ENCODE results near the gene ME3. TPM values are rescaled to one million over a fixed set of nuclear protein-coding genes. Genes with fewer than 3 reads are reported as not detected.

ME3 gene
- total and polyA plus RNA-seq, 2 experiments from 2014 or later: 7.5 to 10.9 TPM

DNA sequence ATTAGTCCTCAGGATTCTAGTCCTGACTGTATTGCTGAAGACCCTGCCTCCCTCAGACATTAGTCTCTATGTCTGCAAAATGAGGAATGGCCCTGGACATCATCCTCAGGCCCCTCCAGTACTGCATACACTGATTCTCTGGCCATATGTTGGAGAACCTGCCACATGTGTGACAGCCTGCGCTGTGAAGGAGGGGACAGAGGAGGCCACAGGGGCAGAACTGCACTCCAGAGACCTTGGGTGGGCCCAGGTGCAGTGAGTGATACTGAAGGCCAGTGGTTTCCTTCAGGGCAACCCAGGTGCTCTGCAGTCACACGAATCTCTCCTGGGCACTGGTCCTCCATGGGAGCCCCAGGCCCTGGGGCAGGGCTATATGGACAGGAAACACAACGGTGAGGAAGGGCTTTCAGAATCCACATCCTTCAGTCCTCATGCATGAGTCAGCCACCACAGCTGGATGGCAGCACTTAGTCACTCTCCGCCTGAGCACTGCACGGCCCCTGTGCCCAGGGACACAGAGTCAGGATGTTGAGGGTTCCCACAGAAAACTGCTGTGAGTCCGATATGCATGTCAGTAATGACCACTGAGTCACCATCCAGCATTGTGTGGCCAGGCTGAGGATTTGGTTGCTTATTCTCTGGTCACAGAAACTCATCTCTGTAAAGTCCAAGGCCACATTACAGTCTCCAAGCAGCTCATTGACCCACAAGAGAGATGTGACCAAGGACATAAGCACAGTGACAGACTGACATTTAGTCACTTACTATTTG lies 39.7 kb downstream of the ME3 start:
- no peak for TF ChIP-seq EZH2 (IDR thresholded peaks at IDR 0.05; ENCODE audit: insufficient read depth, poor library complexity, severe bottlenecking)
- TF ChIP-seq EZH2phosphoT487 (IDR thresholded peaks at IDR 0.05; ENCODE audit: insufficient read depth, low read depth): 0 out of 2 replicates have a peak, but pooled peaks have one; percentile 41
- H3F3A ChIP-seq (ENCODE audit: insufficient read depth): peaks cover 19% of the 10 kb centered on the region
- peak overlapping the region; percentile 85 for H3K27ac ChIP-seq
- H3K9me2 ChIP-seq (ENCODE audit: insufficient read depth): no peaks in the 10 kb centered on the region
- H4K20me1 ChIP-seq (ENCODE audit: insufficient read depth): no peaks in the 10 kb centered on the region
- peak; percentile 99 for DNase-seq
- peaks cover 39% of the 10 kb centered on the region for H3K4me1 ChIP-seq (ENCODE audit: insufficient read depth)
- no peak overlapping the region for H2AFZ ChIP-seq
- no peaks in the 10 kb centered on the region for H3K79me2 ChIP-seq (ENCODE audit: insufficient read depth)
- peak overlapping the region; percentile 52 for H3K4me2 ChIP-seq (ENCODE audit: unreplicated experiment)
- no peak overlapping the region for H3K4me3 ChIP-seq
- H3K27me3 ChIP-seq (replicated peaks; ENCODE audit: insufficient read depth): no peaks in the 10 kb centered on the region
- 22 to 23% methylated on average over 6 of the region's 6 CpGs for WGBS, 2 experiments (ENCODE audit: low coverage in 1 of 2, low lambda C conversion rate in 2 of 2, missing lambda C conversion rate in 2 of 2)
- in situ Hi-C loops (cut with MboI): no loop called here
- no peaks in the 10 kb centered on the region for H3K36me3 ChIP-seq (ENCODE audit: low read depth)
- H3K9me3 ChIP-seq (ENCODE audit: low read depth): no peaks in the 10 kb centered on the region
- H3K9ac ChIP-seq: peak overlapping the region; percentile 65

DNA sequence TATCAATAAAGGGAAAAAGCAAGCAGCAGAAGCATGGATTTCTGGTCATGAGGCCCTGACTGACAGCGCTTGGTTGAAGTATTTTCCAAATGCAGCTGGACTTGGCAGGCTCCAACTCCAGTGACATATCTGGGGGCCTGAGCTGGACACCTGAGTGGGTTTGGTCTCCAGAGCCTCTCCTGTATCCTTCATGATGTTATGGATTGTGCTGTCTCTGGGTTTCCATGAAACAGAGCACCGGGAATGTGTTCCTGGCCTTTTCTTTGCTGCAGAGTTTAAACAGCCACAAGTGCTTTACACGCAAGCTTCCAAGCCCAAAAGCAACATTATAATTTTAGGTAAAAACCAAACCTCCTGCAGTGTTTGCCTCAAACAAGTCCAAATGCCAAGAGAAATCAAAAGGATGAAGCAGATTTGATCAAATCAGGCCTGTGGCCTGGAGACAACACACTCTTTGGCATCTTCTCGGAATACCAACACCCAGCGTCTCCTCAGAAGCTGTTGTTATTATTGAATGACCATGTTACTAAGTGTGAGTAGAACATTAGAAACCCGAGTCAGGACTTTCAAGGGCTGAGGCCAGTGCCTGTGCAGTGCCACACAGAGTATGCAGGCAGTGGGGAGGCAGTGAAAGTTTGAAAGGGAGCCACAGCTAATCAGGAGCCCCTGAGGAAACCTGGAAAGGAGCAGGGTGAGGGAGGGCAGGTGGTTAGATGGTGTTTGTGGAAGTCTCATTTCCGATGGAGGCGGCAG lies 42.0 kb downstream of the ME3 start:
- Histone ChIP-seq H3F3A (ENCODE audit: insufficient read depth) (peaks cover 19% of the 10 kb centered on the region), H2AFZ (no peak overlapping the region), H3K4me2 (ENCODE audit: unreplicated experiment) (no peak overlapping the region), H3K4me3 (no peak overlapping the region), H3K4me1 (ENCODE audit: insufficient read depth) (peaks cover 55% of the 10 kb centered on the region), H3K27ac (no peak overlapping the region), H3K36me3 (ENCODE audit: low read depth) (no peaks in the 10 kb centered on the region), H3K79me2 (ENCODE audit: insufficient read depth) (no peaks in the 10 kb centered on the region), H3K9ac (no peak overlapping the region), H3K9me2 (ENCODE audit: insufficient read depth) (no peaks in the 10 kb centered on the region), H4K20me1 (ENCODE audit: insufficient read depth) (no peaks in the 10 kb centered on the region), H3K27me3 (replicated peaks; ENCODE audit: insufficient read depth) (no peaks in the 10 kb centered on the region), H3K9me3 (ENCODE audit: low read depth) (no peaks in the 10 kb centered on the region)
- no peak for TF ChIP-seq EZH2phosphoT487 (IDR thresholded peaks at IDR 0.05; ENCODE audit: insufficient read depth, low read depth)
- TF ChIP-seq EZH2 (IDR thresholded peaks at IDR 0.05; ENCODE audit: insufficient read depth, poor library complexity, severe bottlenecking): no peak
- no peak for DNase-seq
- in situ Hi-C loops (cut with MboI): no loop called here
- 78 to 81% methylated on average over 8 of the region's 8 CpGs for WGBS, 2 experiments (ENCODE audit: low coverage in 1 of 2, low lambda C conversion rate in 2 of 2, missing lambda C conversion rate in 2 of 2)

GRCh38 chr11:86629045-86629706 lies 43.2 kb downstream of the ME3 start:
- Histone ChIP-seq H3K4me3 (no peak overlapping the region), H3K4me2 (ENCODE audit: unreplicated experiment) (no peak overlapping the region), H3K27ac (peak overlapping the region; percentile 79), H2AFZ (peak overlapping the region; percentile 75; the same call in 1 of the 2 replicates), H3K4me1 (ENCODE audit: insufficient read depth) (peaks cover 66% of the 10 kb centered on the region), H3K36me3 (ENCODE audit: low read depth) (no peaks in the 10 kb centered on the region), H4K20me1 (ENCODE audit: insufficient read depth) (no peaks in the 10 kb centered on the region), H3K27me3 (replicated peaks; ENCODE audit: insufficient read depth) (no peaks in the 10 kb centered on the region), H3K9ac (peak overlapping the region; percentile 28; the same call in 1 of the 2 replicates), H3K9me3 (ENCODE audit: low read depth) (no peaks in the 10 kb centered on the region), H3F3A (ENCODE audit: insufficient read depth) (peaks cover 19% of the 10 kb centered on the region), H3K79me2 (ENCODE audit: insufficient read depth) (no peaks in the 10 kb centered on the region), H3K9me2 (ENCODE audit: insufficient read depth) (no peaks in the 10 kb centered on the region)
- TF ChIP-seq EZH2 (IDR thresholded peaks at IDR 0.05; ENCODE audit: insufficient read depth, poor library complexity, severe bottlenecking): no peak
- 49% methylated on average over 7 of the region's 7 CpGs for WGBS, 2 experiments (ENCODE audit: low coverage in 1 of 2, low lambda C conversion rate in 2 of 2, missing lambda C conversion rate in 2 of 2)
- in situ Hi-C loops (cut with MboI): no loop called here
- peak; percentile 44 for DNase-seq

DNA sequence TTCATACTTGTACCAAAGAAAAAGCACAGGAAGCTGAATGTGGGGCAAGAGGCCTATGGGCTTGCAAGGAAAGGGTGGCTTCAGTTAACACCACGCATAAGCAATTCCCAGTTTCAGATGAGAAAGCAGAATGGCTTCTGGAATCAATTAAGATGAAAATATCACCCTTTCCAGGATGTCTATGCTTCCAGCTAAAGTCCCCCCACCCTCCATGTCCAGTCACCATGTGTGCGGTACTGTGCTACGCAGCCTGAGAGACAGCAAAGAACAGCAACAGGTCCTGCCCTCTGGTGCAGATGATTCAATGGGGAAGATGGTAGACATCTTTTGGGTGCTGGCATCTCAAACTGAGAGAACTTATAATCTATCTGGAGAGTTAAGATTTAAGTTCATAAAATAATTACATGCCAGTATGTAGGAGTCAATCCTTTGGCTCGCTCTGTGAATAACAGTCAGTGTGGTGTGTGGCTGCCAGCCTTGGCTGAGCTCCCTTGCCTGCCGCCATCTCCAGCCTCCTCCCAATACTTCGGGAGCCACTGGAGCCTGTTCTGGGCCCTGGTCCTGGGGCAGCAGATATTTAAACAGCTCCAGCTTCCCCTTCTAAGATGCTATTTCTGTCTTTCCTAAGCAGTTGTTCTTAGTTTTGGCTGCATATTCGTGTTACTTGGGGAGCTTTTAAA lies 44.5 kb downstream of the ME3 start:
- H3K9me3 ChIP-seq (ENCODE audit: low read depth): no peaks in the 10 kb centered on the region
- in situ Hi-C loops (cut with MboI): no loop called here
- H3K9me2 ChIP-seq (ENCODE audit: insufficient read depth): no peaks in the 10 kb centered on the region
- no peaks in the 10 kb centered on the region for H3K36me3 ChIP-seq (ENCODE audit: low read depth)
- peak; percentile 79 for DNase-seq
- H3K4me2 ChIP-seq (ENCODE audit: unreplicated experiment): peak overlapping the region; percentile 10
- peak overlapping the region; percentile 75 for H2AFZ ChIP-seq
- H3K4me1 ChIP-seq (ENCODE audit: insufficient read depth): peaks cover 67% of the 10 kb centered on the region
- peak overlapping the region; percentile 28 for H3K9ac ChIP-seq
- 17 to 19% methylated on average over 7 of the region's 7 CpGs for WGBS, 2 experiments (ENCODE audit: low coverage in 1 of 2, low lambda C conversion rate in 2 of 2, missing lambda C conversion rate in 2 of 2)
- peaks cover 20% of the 10 kb centered on the region for H3F3A ChIP-seq (ENCODE audit: insufficient read depth)
- TF ChIP-seq EZH2phosphoT487 (IDR thresholded peaks at IDR 0.05; ENCODE audit: insufficient read depth, low read depth) (no peak), EZH2 (IDR thresholded peaks at IDR 0.05; ENCODE audit: insufficient read depth, poor library complexity, severe bottlenecking) (no peak)
- H3K79me2 ChIP-seq (ENCODE audit: insufficient read depth): no peaks in the 10 kb centered on the region
- H3K4me3 ChIP-seq: no peak overlapping the region
- H3K27me3 ChIP-seq (replicated peaks; ENCODE audit: insufficient read depth): no peaks in the 10 kb centered on the region
- peak overlapping the region; percentile 79 for H3K27ac ChIP-seq
- H4K20me1 ChIP-seq (ENCODE audit: insufficient read depth): no peaks in the 10 kb centered on the region

All from GM23248 (cell line).